Stomach (tissue), 9 donors: ENCODE data around the gene GPX7. TPM values are rescaled to one million over a fixed set of nuclear protein-coding genes. Genes with fewer than 3 reads are reported as not detected.

Experiments
- DNase-seq, 2 donors: peaks; one replicate each; pipeline versions ENCODE4 v3.0.0 to v3.0.0-alpha.2; 2013 to 2019
- H3K27ac ChIP-seq, 5 donors: fragments of 200-600 bp in 4 of 5; sonication (generic) in 4 of 5; one replicate each; pipeline ENCODE4 v1.5.1; 2013 to 2019; ENCODE audit warnings: mild to moderate bottlenecking in 1 of 5, moderate library complexity in 1 of 5
- H3K27me3 ChIP-seq, 3 donors: fragments of 200-600 bp; sonication (generic); one replicate each; pipeline ENCODE4 v1.5.1; 2017 to 2019; ENCODE audit warnings: mixed run types in 1 of 3
- H3K36me3 ChIP-seq, 4 donors: fragments of 200-600 bp; sonication (generic); 1 replicate in 3 of 4; 2 replicates in 1 of 4; pipeline ENCODE4 v1.5.1; 2016 to 2019
- H3K4me1 ChIP-seq, 4 donors: fragments of 200-600 bp; sonication (generic); one replicate each; pipeline ENCODE4 v1.5.1; 2016 to 2019
- H3K4me3 ChIP-seq, 4 donors: fragments of 200-600 bp; sonication (generic) in 3 of 4; one replicate each; pipeline ENCODE4 v1.5.1; 2016 to 2019; ENCODE audit warnings: mild to moderate bottlenecking in 1 of 4
- H3K9me3 ChIP-seq, 4 donors: fragments of 200-600 bp; sonication (generic); one replicate each; pipeline ENCODE4 v1.5.1; 2016 to 2019
- EP300 ChIP-seq: sonication (generic); formaldehyde crosslinking; IDR thresholded peaks from one replicate; pipeline ENCODE4 v1.6.1; 2017; ENCODE audit warnings: antibody characterized with exemption
- POLR2A ChIP-seq, 4 donors: fragments of 450-650 bp; IDR thresholded peaks; one replicate each; pipeline ENCODE4 v1.6.1; 2016; ENCODE audit warnings: antibody characterized with exemption in 4 of 4, control low read depth in 2 of 4, mild to moderate bottlenecking in 1 of 4, moderate library complexity in 1 of 4
- POLR2AphosphoS5 ChIP-seq, 3 donors: sonication (generic); formaldehyde crosslinking; IDR thresholded peaks; one replicate each; pipeline ENCODE4 v1.6.1; 2016; ENCODE audit warnings: antibody characterized with exemption in 3 of 3
- WGBS, 5 donors: extraction: QIAGEN DNeasy Blood & Tissue Kit in 3 of 5; methylation state at CpG; one replicate each; pipeline versions ENCODE4 v1.1.5 to v1.1.7; 2013 to 2018; 5-methylcytosine and 5-hydroxymethylcytosine counted together
- intact Hi-C: fragments of 100-400 bp; cut with DNase I; formaldehyde crosslinking; loops from one replicate; pipeline ENCODE4 v1.15.1; 2023; ENCODE audit warnings: low total_unique reads
- polyA plus RNA-seq, 3 donors: library from polyadenylated mRNA; stranded (reverse); fragments of 200-250 nt; gene quantifications; one replicate each; pipeline ENCODE4 v1.2.3, GENCODE V29; 2013
- total RNA-seq, 5 donors: library from RNA; depleted of rRNA; stranded (reverse); fragments of >200 nt; gene quantifications; one replicate each; pipeline versions ENCODE4 v1.1.0 to v1.2.3, GENCODE V29; 2014 to 2016
- TF ChIP-seq, protein P1 (sequence below), 7 experiments: fragments of 450-650 bp in 4 of 7; fragments of 200-600 bp in 3 of 7; sonication (generic) in 3 of 7; IDR thresholded peaks; one replicate each; pipeline ENCODE4 v1.5.1; 2016 to 2019; ENCODE audit warnings: antibody characterized with exemption in 7 of 7, control low read depth in 2 of 7, mild to moderate bottlenecking in 1 of 7
- donor health status: healthy with polysubstance abuse.
- donor health status: Bipolar disorder and iron deficiency.
- donor health status: healthy.

GPX7 gene
- total and polyA plus RNA-seq, 8 donors: 0.87 to 57.6 (median 7.0) TPM; not detected in 1

DNA sequence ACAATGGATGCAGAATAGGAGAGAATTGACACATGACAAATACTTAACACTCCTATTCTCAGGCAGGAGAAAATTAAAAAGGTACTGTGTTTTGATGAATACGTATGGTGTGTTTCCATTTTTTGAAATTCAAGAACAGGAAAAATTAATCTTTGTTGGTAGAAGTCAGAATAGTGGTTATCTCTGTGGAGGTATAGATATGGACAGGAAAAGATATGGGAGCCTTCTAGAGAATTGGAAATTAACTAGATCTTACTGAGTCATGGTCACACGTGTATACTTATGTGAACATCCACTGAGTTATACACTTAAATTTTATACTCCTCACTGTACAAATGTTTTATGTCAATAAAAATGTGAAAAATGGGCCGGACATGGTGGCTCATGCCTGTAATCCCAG lies 39.4 kb upstream of the GPX7 start:
- intact Hi-C loops: no loop called here
- WGBS, 5 donors: 55 to 73% (median 68%) methylated on average over 3 of the region's 3 CpGs
- TF ChIP-seq EP300: no peak
- no peak for TF ChIP-seq POLR2A (IDR thresholded peaks at IDR 0.05)
- TF ChIP-seq, protein P1, sequence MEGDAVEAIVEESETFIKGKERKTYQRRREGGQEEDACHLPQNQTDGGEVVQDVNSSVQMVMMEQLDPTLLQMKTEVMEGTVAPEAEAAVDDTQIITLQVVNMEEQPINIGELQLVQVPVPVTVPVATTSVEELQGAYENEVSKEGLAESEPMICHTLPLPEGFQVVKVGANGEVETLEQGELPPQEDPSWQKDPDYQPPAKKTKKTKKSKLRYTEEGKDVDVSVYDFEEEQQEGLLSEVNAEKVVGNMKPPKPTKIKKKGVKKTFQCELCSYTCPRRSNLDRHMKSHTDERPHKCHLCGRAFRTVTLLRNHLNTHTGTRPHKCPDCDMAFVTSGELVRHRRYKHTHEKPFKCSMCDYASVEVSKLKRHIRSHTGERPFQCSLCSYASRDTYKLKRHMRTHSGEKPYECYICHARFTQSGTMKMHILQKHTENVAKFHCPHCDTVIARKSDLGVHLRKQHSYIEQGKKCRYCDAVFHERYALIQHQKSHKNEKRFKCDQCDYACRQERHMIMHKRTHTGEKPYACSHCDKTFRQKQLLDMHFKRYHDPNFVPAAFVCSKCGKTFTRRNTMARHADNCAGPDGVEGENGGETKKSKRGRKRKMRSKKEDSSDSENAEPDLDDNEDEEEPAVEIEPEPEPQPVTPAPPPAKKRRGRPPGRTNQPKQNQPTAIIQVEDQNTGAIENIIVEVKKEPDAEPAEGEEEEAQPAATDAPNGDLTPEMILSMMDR (IDR thresholded peaks at IDR 0.05): no peak
- no peak for TF ChIP-seq POLR2AphosphoS5 (IDR thresholded peaks at IDR 0.05)
- Histone ChIP-seq H3K27me3 (peaks cover 0 to 5% (median 0%) of the 10 kb centered on the region in 3 donors), H3K36me3 (no peaks in the 10 kb centered on the region), H3K4me3 (no peak overlapping the region), H3K27ac (no peak overlapping the region), H3K4me1 (no peaks in the 10 kb centered on the region), H3K9me3 (no peaks in the 10 kb centered on the region)
- DNase-seq: no peak

DNA sequence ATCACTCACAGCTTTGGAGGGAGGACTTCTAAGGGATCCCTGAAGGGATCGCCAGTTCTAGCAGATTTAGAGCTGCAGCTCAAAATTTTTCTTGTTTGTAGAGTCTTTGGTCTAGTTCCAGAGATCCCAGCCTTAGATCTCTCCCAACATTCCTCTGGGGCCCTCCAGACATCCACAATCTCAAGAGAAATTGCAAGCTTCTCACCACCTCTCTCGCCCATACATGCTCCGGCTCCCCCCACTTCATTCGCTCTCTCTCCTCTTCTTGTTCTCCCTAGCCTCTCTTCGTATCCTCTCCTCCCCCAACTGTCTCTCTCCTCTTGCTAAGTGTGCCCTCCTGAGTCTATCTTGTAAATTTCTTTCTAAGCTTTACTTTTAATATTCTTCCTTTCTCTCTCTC lies 34.2 kb upstream of the GPX7 start:
- intact Hi-C loops: no loop called here
- peaks cover 0 to 8% (median 0%) of the 10 kb centered on the region in 4 donors for H3K4me1 ChIP-seq
- no peaks in the 10 kb centered on the region for H3K36me3 ChIP-seq
- 50 to 59% (median 53%) methylated on average over 5 of the region's 5 CpGs for WGBS, 5 donors
- H3K27me3 ChIP-seq: no peaks in the 10 kb centered on the region
- no peak overlapping the region for H3K4me3 ChIP-seq
- no peak overlapping the region for H3K27ac ChIP-seq
- no peaks in the 10 kb centered on the region for H3K9me3 ChIP-seq
- TF ChIP-seq EP300 (no peak), POLR2AphosphoS5 (IDR thresholded peaks at IDR 0.05) (no peak), POLR2A (IDR thresholded peaks at IDR 0.05) (no peak)
- TF ChIP-seq, protein P1 (IDR thresholded peaks at IDR 0.05): no peak
- peak in 1 of 2 donors; percentile 34 for DNase-seq

DNA sequence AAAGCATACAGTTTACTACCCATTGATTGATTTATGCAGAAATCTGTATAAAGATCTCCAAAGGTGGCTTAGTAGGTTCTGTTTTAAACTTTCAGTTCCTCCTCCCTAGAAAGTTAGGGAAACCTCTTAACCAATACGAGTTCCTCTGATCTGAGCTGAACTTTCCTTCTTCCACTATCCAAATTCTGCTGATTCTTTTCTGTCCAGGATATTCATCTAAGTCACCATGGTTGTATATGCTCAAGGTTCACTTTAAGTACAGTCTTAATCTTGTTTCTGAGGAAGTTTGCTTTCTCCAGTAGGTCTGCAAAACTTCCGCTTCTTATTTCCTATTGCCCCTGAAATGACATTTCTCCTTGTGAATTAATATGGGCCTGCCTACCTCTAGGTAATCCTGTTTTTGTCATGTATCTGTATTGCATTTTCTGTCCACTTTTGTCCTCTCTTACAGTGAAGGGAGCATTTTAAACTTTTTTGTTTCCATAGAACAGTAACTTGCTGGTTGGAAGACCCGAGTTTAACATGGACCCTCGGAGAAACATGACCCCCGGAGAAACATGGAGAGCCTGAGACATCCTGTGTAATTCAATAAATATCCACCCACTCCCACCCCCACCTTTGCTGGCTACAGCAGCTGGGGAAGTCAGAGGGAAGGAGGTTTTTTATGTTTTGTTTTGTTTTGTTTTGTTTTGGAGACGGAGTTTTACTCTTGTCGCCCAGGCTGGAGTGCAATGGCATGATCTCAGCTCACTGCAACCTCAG lies 32.5 kb upstream of the GPX7 start:
- H3K9me3 ChIP-seq: no peaks in the 10 kb centered on the region
- intact Hi-C loops: no loop called here
- 48 to 63% (median 55%) methylated on average over 7 of the region's 7 CpGs for WGBS, 5 donors

DNA sequence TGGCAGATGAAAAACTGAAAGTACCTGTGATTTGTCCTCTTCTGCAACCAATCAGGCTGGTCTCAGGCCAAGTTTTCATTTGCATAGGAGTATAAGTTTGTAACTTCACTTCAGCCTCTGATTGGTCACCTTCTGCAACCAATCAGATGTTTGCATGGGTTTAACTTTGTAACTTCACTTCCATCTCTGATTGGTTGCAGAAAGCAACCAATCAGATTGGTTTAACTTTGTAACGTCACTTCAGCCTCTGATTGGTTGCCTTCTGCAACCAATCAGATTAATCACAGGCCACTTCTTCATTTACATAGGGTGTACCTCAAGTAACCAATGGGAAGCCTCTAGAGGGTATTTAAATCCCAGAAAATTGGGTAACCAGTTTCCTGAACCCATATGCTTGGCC lies 30.4 kb upstream of the GPX7 start:
- Histone ChIP-seq H3K4me3 (no peak overlapping the region), H3K27me3 (no peaks in the 10 kb centered on the region), H3K36me3 (no peaks in the 10 kb centered on the region), H3K4me1 (peaks cover 0 to 8% (median 0%) of the 10 kb centered on the region in 4 donors), H3K9me3 (no peaks in the 10 kb centered on the region), H3K27ac (no peak overlapping the region)
- 65 to 78% (median 67%) methylated on average over 1 of the region's 1 CpG for WGBS, 5 donors
- DNase-seq: no peak
- TF ChIP-seq EP300 (no peak), POLR2A (IDR thresholded peaks at IDR 0.05) (no peak), POLR2AphosphoS5 (IDR thresholded peaks at IDR 0.05) (no peak)
- TF ChIP-seq, protein P1 (IDR thresholded peaks at IDR 0.05): no peak
- intact Hi-C loops: no loop called here

More for the DNA sequence above, 32.5 kb upstream of the GPX7 start:
- H3K36me3 ChIP-seq: no peaks in the 10 kb centered on the region
- H3K27ac ChIP-seq: no peak overlapping the region
- DNase-seq: peak in 1 of 2 donors; percentile 34
- no peak for TF ChIP-seq POLR2AphosphoS5 (IDR thresholded peaks at IDR 0.05)
- TF ChIP-seq, protein P1 (IDR thresholded peaks at IDR 0.05): no peak
- TF ChIP-seq EP300: no peak
- TF ChIP-seq POLR2A (IDR thresholded peaks at IDR 0.05): no peak
- no peaks in the 10 kb centered on the region for H3K27me3 ChIP-seq
- no peak overlapping the region for H3K4me3 ChIP-seq
- H3K4me1 ChIP-seq: peaks cover 0 to 8% (median 0%) of the 10 kb centered on the region in 4 donors
